ENCODE measurements around the gene PITRM1. TPM values are rescaled to one million over a fixed set of nuclear protein-coding genes. Genes with fewer than 3 reads are reported as not detected.

Gene PITRM1
- total RNA-seq, 1 donor from 2014 or later, result 80.4 TPM

- H3K4me2 ChIP-seq (ENCODE audit: low read length), result no peak overlapping the region
- Mint-ChIP-seq H3K27ac (ENCODE audit: unreplicated experiment) (peak overlapping the region; percentile 20), H3K9me3 (ENCODE audit: unreplicated experiment) (no peaks in the 10 kb centered on the region), H3K4me3 (ENCODE audit: unreplicated experiment) (no peak overlapping the region), H3K27me3 (ENCODE audit: low read depth, unreplicated experiment) (no peaks in the 10 kb centered on the region), H3K36me3 (ENCODE audit: low read depth, unreplicated experiment) (peaks cover 38% of the 10 kb centered on the region), H3K4me1 (ENCODE audit: low read depth, unreplicated experiment) (peaks cover 2% of the 10 kb centered on the region)
- H3K36me3 ChIP-seq (ENCODE audit: insufficient read depth, low read length), result peaks cover 68% of the 10 kb centered on the region
- H3K27me3 ChIP-seq (ENCODE audit: insufficient read depth, low read length), result no peaks in the 10 kb centered on the region
- H4K20me1 ChIP-seq (ENCODE audit: insufficient read depth, low read length), result peaks cover 40% of the 10 kb centered on the region
- FAIRE-seq, result no peak
- TF ChIP-seq, protein P1, sequence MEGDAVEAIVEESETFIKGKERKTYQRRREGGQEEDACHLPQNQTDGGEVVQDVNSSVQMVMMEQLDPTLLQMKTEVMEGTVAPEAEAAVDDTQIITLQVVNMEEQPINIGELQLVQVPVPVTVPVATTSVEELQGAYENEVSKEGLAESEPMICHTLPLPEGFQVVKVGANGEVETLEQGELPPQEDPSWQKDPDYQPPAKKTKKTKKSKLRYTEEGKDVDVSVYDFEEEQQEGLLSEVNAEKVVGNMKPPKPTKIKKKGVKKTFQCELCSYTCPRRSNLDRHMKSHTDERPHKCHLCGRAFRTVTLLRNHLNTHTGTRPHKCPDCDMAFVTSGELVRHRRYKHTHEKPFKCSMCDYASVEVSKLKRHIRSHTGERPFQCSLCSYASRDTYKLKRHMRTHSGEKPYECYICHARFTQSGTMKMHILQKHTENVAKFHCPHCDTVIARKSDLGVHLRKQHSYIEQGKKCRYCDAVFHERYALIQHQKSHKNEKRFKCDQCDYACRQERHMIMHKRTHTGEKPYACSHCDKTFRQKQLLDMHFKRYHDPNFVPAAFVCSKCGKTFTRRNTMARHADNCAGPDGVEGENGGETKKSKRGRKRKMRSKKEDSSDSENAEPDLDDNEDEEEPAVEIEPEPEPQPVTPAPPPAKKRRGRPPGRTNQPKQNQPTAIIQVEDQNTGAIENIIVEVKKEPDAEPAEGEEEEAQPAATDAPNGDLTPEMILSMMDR (IDR thresholded peaks at IDR 0.05; ENCODE audit: insufficient read depth, low read depth, low read length), result no peak
- TF ChIP-seq EZH2 (IDR thresholded peaks at IDR 0.05; ENCODE audit: insufficient read depth, low read length), result no peak
- H2AFZ ChIP-seq (ENCODE audit: low read depth, low read length), result no peak overlapping the region
- no peaks in the 10 kb centered on the region for H3K4me1 ChIP-seq (ENCODE audit: insufficient read depth, low read length)
- peaks cover 46% of the 10 kb centered on the region for H3K79me2 ChIP-seq (ENCODE audit: insufficient read depth, low read length)
- DNase-seq (ENCODE audit: low read depth), result no peak
- no peak overlapping the region for H3K27ac ChIP-seq (ENCODE audit: low read depth, low read length)
- H3K4me3 ChIP-seq (ENCODE audit: insufficient read depth, low read depth, low read length), result no peak overlapping the region
- no peak overlapping the region for H3K9ac ChIP-seq (ENCODE audit: low read length)
- H3K9me3 ChIP-seq (ENCODE audit: insufficient read depth, low read depth, low read length), result no peaks in the 10 kb centered on the region
These were observed 5.9 kb downstream of the PITRM1 start for GRCh38 chr10:3166496-3167290.

DNA sequence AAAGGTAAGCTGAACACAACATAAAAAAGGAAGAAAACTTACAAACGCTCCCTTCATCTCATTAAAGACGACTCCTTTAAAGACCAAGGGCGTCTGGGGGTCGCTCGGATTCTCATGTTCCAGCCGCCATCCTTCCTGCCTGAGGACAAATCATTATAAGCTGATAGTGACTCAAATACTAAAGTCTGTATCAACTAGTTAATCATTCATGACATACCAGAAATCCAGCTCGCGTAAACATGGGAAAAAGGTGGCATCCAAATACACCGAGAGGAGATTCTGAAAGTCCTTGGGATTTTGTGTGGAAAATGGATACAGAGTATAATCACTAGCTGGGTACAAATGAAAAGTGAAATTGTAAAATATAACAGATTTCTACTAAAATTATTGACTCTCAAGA is 7.4 kb downstream of the PITRM1 start:
- Histone ChIP-seq H3K4me3 (ENCODE audit: insufficient read depth, low read depth, low read length) (no peak overlapping the region), H4K20me1 (ENCODE audit: insufficient read depth, low read length) (peaks cover 34% of the 10 kb centered on the region), H3K4me2 (ENCODE audit: low read length) (no peak overlapping the region), H3K36me3 (ENCODE audit: insufficient read depth, low read length) (peaks cover 78% of the 10 kb centered on the region), H3K27me3 (ENCODE audit: insufficient read depth, low read length) (no peaks in the 10 kb centered on the region), H3K79me2 (ENCODE audit: insufficient read depth, low read length) (peaks cover 31% of the 10 kb centered on the region), H2AFZ (ENCODE audit: low read depth, low read length) (no peak overlapping the region), H3K9me3 (ENCODE audit: insufficient read depth, low read depth, low read length) (no peaks in the 10 kb centered on the region), H3K9ac (ENCODE audit: low read length) (no peak overlapping the region), H3K27ac (ENCODE audit: low read depth, low read length) (no peak overlapping the region), H3K4me1 (ENCODE audit: insufficient read depth, low read length) (no peaks in the 10 kb centered on the region)
- DNase-seq (ENCODE audit: low read depth), result no peak
- no peak for TF ChIP-seq EZH2 (IDR thresholded peaks at IDR 0.05; ENCODE audit: insufficient read depth, low read length)
- TF ChIP-seq, protein P1 (IDR thresholded peaks at IDR 0.05; ENCODE audit: insufficient read depth, low read depth, low read length), result no peak
- no peaks in the 10 kb centered on the region for H3K27me3 Mint-ChIP-seq (ENCODE audit: low read depth, unreplicated experiment)
- no peaks in the 10 kb centered on the region for H3K9me3 Mint-ChIP-seq (ENCODE audit: unreplicated experiment)
- FAIRE-seq, result no peak
- peaks cover 2% of the 10 kb centered on the region for H3K4me1 Mint-ChIP-seq (ENCODE audit: low read depth, unreplicated experiment)
- no peak overlapping the region for H3K4me3 Mint-ChIP-seq (ENCODE audit: unreplicated experiment)
- H3K36me3 Mint-ChIP-seq (ENCODE audit: low read depth, unreplicated experiment), result peaks cover 40% of the 10 kb centered on the region
- H3K27ac Mint-ChIP-seq (ENCODE audit: unreplicated experiment), result no peak overlapping the region

DNA sequence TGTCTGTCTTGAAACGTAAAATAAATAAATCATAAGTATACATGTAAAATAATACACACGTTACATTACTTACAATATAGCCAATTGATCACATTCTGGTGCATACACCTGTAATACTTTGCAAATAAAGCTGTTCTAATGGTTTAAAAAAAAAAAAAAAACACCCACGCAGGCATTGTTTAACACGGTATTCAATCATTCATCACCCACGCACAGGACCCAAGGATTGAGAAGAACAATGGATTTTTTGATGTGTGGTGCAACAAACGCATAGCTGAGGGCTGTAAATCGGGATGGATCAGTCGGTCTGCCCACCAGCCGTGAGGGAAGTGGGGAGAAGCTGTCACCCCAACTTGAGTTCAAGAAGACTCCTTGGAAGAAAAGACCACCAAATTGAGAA is 8.7 kb downstream of the PITRM1 start:
- DNase-seq (ENCODE audit: low read depth), result no peak
- Histone ChIP-seq H3K4me2 (ENCODE audit: low read length) (no peak overlapping the region), H3K9ac (ENCODE audit: low read length) (no peak overlapping the region), H3K27me3 (ENCODE audit: insufficient read depth, low read length) (no peaks in the 10 kb centered on the region), H3K9me3 (ENCODE audit: insufficient read depth, low read depth, low read length) (no peaks in the 10 kb centered on the region), H3K79me2 (ENCODE audit: insufficient read depth, low read length) (peaks cover 18% of the 10 kb centered on the region), H3K4me3 (ENCODE audit: insufficient read depth, low read depth, low read length) (no peak overlapping the region), H3K36me3 (ENCODE audit: insufficient read depth, low read length) (peaks cover 82% of the 10 kb centered on the region), H3K4me1 (ENCODE audit: insufficient read depth, low read length) (no peaks in the 10 kb centered on the region), H4K20me1 (ENCODE audit: insufficient read depth, low read length) (peaks cover 22% of the 10 kb centered on the region), H2AFZ (ENCODE audit: low read depth, low read length) (no peak overlapping the region), H3K27ac (ENCODE audit: low read depth, low read length) (no peak overlapping the region)
- peak; percentile 39 for FAIRE-seq
- Mint-ChIP-seq H3K9me3 (ENCODE audit: unreplicated experiment) (no peaks in the 10 kb centered on the region), H3K4me1 (ENCODE audit: low read depth, unreplicated experiment) (peaks cover 2% of the 10 kb centered on the region), H3K4me3 (ENCODE audit: unreplicated experiment) (no peak overlapping the region), H3K27ac (ENCODE audit: unreplicated experiment) (no peak overlapping the region), H3K36me3 (ENCODE audit: low read depth, unreplicated experiment) (peaks cover 41% of the 10 kb centered on the region), H3K27me3 (ENCODE audit: low read depth, unreplicated experiment) (no peaks in the 10 kb centered on the region)
- TF ChIP-seq, protein P1 (IDR thresholded peaks at IDR 0.05; ENCODE audit: insufficient read depth, low read depth, low read length), result no peak
- no peak for TF ChIP-seq EZH2 (IDR thresholded peaks at IDR 0.05; ENCODE audit: insufficient read depth, low read length)

All from astrocyte (in vitro differentiated cells and primary cell).